A673 (cell line): ENCODE measurements around the gene MT4.

Source experiments
- EZH2 ChIP-seq: fragments of 200-600 bp; sonication (generic); IDR thresholded peaks from 2 replicates; pipeline ENCODE4 v1.6.1; 2017; ENCODE audit warnings: borderline replicate concordance, low read depth, mild to moderate bottlenecking, mixed read lengths, antibody characterized with exemption, low read length; ENCODE audit not compliant: poor library complexity, severe bottlenecking
- TF ChIP-seq, protein P1 (sequence below): fragments of 300-800, 200-600 bp; sonication (generic); conservative IDR thresholded peaks from 2 replicates; pipeline ENCODE4 v1.5.1; 2017; ENCODE audit warnings: low read depth, mild to moderate bottlenecking, antibody characterized with exemption, low read length, moderate library complexity, mixed read lengths

DNA sequence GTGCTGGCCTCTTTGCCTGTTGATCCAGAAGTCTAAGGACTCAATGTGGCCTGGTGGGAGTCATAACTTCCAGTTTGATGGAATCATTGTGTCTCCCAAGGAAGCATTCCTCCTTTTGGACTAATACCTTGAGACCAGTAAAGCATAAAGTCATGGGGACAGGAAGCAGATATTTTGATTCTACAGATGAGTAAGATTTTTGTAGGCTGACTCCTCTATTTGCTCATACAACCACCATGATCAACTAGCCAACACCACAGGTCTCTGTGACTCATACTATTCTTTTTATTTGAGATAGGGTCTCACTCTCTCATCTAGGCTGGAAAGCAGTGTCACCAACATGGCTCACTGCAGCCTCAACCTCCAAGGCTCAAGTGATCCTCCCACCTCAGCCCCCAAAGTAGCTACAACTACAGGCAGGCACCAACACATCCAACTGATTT, 49.7 kb downstream of the MT4 start:
- TF ChIP-seq, protein P1, sequence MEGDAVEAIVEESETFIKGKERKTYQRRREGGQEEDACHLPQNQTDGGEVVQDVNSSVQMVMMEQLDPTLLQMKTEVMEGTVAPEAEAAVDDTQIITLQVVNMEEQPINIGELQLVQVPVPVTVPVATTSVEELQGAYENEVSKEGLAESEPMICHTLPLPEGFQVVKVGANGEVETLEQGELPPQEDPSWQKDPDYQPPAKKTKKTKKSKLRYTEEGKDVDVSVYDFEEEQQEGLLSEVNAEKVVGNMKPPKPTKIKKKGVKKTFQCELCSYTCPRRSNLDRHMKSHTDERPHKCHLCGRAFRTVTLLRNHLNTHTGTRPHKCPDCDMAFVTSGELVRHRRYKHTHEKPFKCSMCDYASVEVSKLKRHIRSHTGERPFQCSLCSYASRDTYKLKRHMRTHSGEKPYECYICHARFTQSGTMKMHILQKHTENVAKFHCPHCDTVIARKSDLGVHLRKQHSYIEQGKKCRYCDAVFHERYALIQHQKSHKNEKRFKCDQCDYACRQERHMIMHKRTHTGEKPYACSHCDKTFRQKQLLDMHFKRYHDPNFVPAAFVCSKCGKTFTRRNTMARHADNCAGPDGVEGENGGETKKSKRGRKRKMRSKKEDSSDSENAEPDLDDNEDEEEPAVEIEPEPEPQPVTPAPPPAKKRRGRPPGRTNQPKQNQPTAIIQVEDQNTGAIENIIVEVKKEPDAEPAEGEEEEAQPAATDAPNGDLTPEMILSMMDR = no peak
- TF ChIP-seq EZH2 = no peak
